Renal cortex interstitium (tissue), 15 donors: Measurements from ENCODE around the gene TMEM242. TPM values are rescaled to one million over a fixed set of nuclear protein-coding genes. Genes with fewer than 3 reads are reported as not detected.
A peak's percentile ranks its signal among the peaks of the same experiment; 100 is the strongest.
"Not testable (repeated sequence)": the region's sequence is repeated elsewhere in the genome, so short reads cannot be mapped to it uniquely, and the experiment has no call there.

Source experiments
- DNase-seq, 11 donors: peaks; one replicate each; pipeline ENCODE4 v3.0.0-alpha.2; 2013; ENCODE audit warnings: low read depth in 9 of 11, low spot score in 4 of 11; ENCODE audit errors: extremely low read depth in 1 of 11
- long read RNA-seq, 16 experiments: transcript quantifications; one replicate each; lab custom pipeline, GENCODE V29; 2026
- polyA plus RNA-seq, 3 donors: library from polyadenylated mRNA; unstranded; fragments of 120-200 nt; gene quantifications; one replicate each; pipeline ENCODE4 v1.2.1, GENCODE V29; 2013; ENCODE audit not compliant: insufficient read length in 3 of 3

TMEM242 gene
- polyA plus RNA-seq, result 10 to 100 TPM; 11.1 to 13.9 (median 12.7) TPM
- long read RNA-seq, donor 1, full-length matches to known transcripts, result 9 of 9 reads
- long read RNA-seq, donor 1, partial matches to known transcripts, result 0 of 9 reads
- long read RNA-seq, donor 1, other reads (novel, unspliced or antisense), result 0 of 9 reads
- long read RNA-seq, donor 2, full-length matches to known transcripts, result 16 of 16 reads
- long read RNA-seq, donor 2, partial matches to known transcripts, result 0 of 16 reads
- long read RNA-seq, donor 2, other reads (novel, unspliced or antisense), result 0 of 16 reads
- long read RNA-seq, donor 3, full-length matches to known transcripts, result 21 of 28 reads
- long read RNA-seq, donor 3, partial matches to known transcripts, result 7 of 28 reads
- long read RNA-seq, donor 3, other reads (novel, unspliced or antisense), result 0 of 28 reads
- long read RNA-seq, donor 4, full-length matches to known transcripts, result 17 of 17 reads
- long read RNA-seq, donor 4, partial matches to known transcripts, result 0 of 17 reads
- long read RNA-seq, donor 4, other reads (novel, unspliced or antisense), result 0 of 17 reads
- long read RNA-seq, donor 5, result 0 reads
- long read RNA-seq, donor 6, full-length matches to known transcripts, result 25 of 32 reads
- long read RNA-seq, donor 6, partial matches to known transcripts, result 7 of 32 reads
- long read RNA-seq, donor 6, other reads (novel, unspliced or antisense), result 0 of 32 reads
- long read RNA-seq, donor 7, full-length matches to known transcripts, result 18 of 29 reads
- long read RNA-seq, donor 7, partial matches to known transcripts, result 11 of 29 reads
- long read RNA-seq, donor 7, other reads (novel, unspliced or antisense), result 0 of 29 reads
- long read RNA-seq, donor 8, result 0 reads
- long read RNA-seq, donor 9, full-length matches to known transcripts, result 17 of 26 reads
- long read RNA-seq, donor 9, partial matches to known transcripts, result 9 of 26 reads
- long read RNA-seq, donor 9, other reads (novel, unspliced or antisense), result 0 of 26 reads
- long read RNA-seq, donor 10, full-length matches to known transcripts, result 12 of 19 reads
- long read RNA-seq, donor 10, partial matches to known transcripts, result 7 of 19 reads
- long read RNA-seq, donor 10, other reads (novel, unspliced or antisense), result 0 of 19 reads
- long read RNA-seq, donor 11, full-length matches to known transcripts, result 17 of 17 reads
- long read RNA-seq, donor 11, partial matches to known transcripts, result 0 of 17 reads
- long read RNA-seq, donor 11, other reads (novel, unspliced or antisense), result 0 of 17 reads
- long read RNA-seq, donor 12, full-length matches to known transcripts, result 3 of 3 reads
- long read RNA-seq, donor 12, partial matches to known transcripts, result 0 of 3 reads
- long read RNA-seq, donor 12, other reads (novel, unspliced or antisense), result 0 of 3 reads
- long read RNA-seq, donor 13, result 0 reads
- long read RNA-seq, donor 14, full-length matches to known transcripts, result 17 of 23 reads
- long read RNA-seq, donor 14, partial matches to known transcripts, result 6 of 23 reads
- long read RNA-seq, donor 14, other reads (novel, unspliced or antisense), result 0 of 23 reads
- long read RNA-seq, donor 15, full-length matches to known transcripts, result 6 of 6 reads
- long read RNA-seq, donor 15, partial matches to known transcripts, result 0 of 6 reads
- long read RNA-seq, donor 15, other reads (novel, unspliced or antisense), result 0 of 6 reads
- long read RNA-seq, donor 16, full-length matches to known transcripts, result 36 of 50 reads
- long read RNA-seq, donor 16, partial matches to known transcripts, result 14 of 50 reads
- long read RNA-seq, donor 16, other reads (novel, unspliced or antisense), result 0 of 50 reads

DNA sequence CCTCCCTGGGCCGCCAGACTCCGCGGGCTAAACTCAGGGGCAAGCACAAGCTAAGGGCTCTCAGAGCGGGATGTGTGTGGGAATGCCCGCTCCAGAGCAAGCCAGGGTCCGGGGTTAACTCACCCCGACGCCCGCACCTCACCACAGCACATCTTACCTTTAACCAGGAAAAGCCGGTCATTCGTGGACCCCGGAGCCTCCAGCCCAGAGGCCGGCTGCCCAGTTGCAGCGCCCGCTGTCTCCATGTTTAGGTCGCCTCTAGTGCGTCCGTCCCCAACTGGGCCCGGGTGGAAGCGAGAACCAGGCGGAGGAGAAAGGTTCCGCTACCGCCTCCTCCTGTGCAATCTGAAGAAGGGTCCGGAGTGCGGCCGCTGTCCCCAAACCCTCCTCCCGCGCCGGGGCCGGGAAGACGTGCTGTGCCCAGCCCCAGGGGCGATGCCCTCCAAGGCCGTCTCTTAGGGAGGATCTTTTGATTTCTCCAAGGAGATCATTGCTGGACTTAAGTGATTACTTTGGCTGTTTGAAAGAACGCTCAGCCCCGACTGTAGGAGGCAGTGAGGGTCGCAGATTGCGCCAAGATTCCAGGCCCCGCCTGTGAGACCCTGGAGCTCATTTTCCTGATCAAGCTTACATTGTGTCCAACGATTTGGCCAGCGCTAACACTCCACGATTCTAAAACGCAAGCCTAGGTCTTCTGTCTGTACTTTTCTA is at the start of gene TMEM242:
TSS of gene TMEM242 (minus strand) at position 265 of the 711 bp plus-strand sequence. CDS start at position 245, 20 bp downstream.
- peak; percentile 89 to 94 (median 90) for DNase-seq

DNA sequence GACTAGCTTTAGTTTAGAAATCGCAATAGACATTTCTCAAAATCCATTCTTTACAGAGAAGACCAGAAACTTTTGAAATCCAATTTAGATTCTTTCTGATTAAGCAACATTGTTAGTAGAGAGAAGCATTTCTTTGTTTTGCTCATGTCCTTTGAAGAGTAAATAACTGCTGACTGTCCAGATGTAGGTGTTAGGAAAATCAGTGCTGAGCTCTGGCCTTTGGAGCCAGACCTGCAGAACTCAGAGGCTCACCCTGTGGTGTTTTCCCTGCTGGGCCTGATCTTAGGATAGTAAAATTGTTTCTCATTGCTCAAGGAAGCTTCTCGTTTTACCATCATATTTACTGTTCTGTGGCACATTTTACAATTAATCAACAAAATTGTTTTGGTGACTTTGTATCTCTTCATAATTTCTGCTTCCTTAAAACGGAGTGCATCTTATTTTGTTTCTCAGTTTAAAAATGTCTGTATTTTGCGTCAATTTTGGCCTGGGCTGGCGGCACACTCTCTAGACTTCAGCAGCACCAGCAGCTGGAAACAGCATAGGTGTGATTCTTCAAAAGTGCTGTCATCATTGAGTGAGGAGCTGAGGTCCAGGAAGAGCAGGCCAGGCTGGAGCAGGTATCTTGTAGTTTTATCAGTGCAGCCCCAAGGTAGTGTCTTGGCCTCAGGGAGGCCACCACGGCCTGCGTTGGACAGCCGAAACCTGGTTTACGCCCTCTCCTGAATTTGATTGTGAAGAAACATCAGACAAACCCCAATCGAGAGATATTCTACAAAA is 49.4 kb upstream of the TMEM242 start:
- no peak for DNase-seq

DNA sequence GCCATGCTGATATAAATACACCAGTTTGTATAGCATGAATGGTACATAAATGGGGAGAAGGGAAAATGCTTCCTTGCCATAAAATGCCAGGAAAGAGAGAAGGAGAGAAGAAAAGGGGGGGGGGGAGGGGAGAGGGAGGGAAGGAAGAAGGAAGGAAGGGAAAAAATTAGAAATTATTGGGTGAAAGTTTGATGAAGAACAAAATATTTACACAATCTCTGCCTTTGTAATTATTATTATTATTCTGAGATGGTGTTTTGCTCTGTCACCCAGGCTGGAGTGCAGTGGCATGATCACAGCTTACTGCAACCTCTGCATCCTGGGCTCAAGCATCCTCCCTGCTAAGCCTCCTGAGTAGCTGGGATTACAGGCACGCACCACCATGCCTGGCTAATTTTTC is 47.4 kb upstream of the TMEM242 start:
- no peak for DNase-seq

DNA sequence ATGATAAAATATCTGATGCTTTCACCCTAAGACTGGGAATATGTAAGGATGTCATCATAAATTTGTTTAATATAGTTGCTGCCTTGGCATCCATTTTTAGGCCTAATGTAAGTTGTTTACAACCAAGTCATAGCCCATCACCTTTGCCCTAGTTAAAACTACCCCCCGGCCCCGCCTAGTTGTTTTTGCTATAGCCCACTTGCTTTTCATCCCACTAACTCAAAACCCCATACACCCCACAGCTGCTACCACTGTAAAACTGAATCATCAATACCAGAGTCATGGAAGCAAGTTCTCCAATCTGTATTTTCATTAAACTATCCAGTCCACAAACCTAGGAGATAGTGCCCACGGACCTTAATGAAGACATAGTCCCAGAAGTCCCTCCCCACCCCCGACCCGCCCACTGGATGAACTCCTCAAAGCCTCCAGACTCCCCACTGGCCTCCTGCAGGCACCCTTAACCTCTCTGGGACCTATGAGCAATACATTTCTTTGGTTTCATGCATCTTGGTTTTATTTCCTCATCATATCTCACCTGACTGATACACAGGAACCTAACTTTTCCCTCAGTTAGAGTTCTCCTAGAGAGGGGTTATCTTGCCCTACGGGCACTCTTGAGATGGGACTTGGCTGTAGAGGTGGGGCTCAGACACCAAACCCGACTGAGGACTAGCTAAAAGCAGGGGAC is 45.2 kb upstream of the TMEM242 start:
- no peak for DNase-seq

DNA sequence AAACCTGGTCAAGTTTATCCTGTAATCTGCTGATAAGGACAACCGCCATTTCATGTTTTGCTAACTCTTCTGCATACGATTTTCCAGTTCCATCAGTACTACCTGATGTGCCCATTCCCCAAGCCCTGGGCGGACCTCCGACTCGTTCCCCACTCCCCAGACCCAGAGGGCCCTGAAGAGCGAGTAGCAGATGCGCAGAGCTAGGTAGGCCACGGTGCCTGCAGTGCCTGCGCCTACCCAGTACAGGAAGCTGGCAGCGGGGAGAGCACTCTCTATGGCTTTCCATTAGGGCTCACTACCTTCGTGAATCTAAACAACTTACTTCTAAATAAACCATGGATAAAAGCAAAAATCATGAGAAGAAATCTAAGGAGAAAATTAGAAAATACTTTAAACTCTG is 43.3 kb upstream of the TMEM242 start:
- DNase-seq, result no peak

DNA sequence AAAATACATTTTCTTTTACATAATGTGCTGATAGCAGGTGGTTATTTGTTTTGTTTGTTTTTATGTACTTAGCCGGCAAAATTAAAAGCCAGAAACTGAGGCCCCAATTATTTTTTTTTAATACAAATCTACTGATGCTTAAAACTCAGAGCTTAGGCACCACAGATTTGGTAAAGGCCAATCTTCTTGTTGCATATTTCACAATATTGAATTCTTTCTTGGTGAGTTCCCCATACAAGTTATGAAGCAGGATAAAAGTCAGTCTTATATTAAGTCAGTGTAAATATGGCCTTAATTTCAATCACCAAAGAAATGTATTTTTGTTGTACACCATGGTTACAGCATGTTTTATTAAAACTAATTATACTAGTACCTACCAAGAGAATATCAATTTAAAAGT is 41.4 kb upstream of the TMEM242 start:
- no peak for DNase-seq

DNA sequence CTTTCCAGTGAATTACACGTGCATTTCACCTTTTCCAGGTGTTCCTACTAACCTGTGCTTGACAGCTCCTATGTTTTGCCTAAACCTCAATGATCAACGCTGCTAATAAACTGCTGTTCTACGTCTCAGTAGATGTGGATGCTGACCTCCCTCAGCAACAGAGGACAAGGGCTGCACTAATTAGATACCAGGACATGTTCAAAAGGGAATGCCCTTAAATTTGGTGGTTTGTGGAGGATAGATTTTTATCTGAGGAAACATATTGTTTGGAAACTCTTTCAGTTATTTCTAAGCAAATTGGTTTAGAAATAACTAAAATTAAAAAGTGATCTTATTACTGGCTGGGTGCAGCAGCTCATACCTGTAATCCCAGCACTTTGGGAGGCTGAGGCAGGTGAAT is 38.6 kb upstream of the TMEM242 start:
- DNase-seq, result no peak

DNA sequence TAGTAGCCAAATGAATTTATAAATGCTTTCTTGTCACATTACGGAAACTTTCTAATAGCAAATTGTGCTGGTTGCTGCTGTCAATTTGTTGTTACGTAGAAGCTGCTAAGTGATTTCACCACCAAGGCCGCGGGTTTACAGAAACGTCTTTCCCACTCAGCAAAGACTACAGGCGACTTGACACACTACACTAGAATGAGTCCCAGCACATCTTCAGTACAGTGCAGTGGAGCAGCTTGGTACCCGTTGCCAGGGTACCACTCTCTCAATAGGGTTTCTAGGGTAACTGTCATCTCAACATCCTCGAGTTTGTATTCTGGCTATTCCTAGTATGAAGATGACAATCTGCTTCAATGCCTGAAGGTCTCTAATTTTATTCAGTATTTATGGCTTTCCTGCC is 35.0 kb upstream of the TMEM242 start:
- no peak for DNase-seq

DNA sequence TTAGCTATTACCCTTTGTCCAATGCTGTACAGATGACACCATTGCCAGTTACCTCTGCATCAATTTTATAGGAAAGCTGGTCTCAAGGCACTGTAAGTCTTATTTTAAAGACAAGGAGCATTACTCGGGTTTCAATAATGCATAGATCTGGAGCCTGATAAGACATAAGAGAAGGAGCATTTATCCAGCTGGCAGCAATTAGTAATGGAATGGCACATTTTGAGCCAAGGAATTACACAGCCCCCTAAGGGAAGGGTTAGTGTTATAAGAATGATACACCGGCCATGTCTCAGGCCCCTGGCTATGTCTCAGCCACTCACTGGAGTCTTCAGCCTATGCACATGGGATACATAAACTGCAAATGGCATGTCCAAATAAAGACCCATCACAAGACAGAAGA is 23.1 kb upstream of the TMEM242 start:
- DNase-seq, result no peak

DNA sequence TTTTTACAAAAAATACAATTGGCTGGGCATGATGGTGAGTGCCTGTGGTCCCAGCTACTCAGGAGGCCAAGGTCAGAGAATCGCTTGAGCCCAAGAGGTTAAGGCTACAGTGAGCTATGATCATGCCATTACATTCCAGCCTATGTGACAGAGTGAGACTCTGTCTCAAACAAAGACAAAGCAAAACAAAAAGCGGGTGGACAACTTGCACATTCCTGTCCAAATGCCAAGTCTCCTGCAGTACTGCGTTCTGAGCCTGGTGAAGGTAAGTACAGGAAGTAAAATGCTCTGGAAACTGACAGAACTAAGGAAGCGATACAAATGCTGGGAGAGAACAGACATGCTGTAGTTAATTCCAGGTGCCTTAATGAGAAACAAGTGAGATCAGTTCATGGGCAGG is 20.4 kb upstream of the TMEM242 start:
- DNase-seq, result no peak

DNA sequence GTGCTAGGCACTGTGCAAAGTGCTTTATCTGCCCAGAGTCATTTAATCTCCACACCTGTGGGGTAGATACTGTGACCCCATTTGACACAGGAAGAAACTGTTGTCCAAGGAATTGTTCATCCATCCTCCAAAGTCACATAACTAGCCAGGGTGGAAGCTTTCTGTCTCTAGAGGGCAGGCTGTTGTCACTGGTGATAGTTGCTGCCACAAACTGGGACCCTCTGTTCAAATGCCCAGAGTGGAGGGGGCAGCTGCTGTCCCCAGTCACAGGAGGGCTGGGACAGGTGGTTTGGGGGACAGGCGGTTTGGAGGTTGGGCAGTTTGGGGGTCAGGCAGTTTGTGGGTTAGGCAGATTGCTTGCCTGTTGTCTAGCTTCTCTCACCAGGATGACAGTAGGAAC is 16.1 kb upstream of the TMEM242 start:
- DNase-seq, result no peak

DNA sequence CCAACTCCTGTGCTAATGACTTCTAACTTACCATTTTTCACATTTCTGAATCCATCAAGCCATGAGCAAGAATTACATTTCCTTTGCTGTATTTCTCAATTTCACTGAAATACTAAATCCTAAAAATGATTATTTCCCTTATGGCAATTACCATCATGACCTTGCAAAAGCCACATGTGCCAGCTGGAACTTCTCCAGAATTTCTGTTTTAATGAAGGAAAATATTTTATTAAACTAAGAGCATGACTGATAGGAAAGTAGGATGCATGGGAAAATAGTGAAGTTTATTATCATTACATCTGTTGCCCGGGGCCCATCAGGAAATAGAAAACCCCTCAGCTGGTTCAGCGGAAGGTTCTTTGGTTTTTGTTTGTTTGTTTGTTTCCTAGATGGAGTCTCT is 14.4 kb upstream of the TMEM242 start:
- DNase-seq, result no peak

DNA sequence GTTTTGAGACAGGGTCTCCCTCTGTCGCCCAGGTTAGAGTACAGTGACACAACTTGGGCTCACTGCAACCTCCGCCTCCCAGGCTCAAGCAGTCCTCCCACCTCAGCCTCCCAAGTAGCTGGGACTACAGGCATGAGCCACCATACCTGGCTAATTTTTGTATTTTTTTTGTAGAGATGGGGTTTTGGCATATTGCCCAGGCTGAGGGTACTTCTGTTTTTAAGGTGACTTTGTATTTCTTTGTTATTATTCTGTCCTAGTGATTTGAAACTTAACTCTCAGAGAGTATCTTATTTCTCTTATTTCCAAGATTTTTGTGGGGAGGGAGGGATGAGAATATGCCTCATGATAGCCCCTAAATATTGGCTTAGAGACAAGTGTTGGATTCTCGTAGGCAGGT is 14.0 kb upstream of the TMEM242 start:
- DNase-seq, result not testable (repeated sequence)

DNA sequence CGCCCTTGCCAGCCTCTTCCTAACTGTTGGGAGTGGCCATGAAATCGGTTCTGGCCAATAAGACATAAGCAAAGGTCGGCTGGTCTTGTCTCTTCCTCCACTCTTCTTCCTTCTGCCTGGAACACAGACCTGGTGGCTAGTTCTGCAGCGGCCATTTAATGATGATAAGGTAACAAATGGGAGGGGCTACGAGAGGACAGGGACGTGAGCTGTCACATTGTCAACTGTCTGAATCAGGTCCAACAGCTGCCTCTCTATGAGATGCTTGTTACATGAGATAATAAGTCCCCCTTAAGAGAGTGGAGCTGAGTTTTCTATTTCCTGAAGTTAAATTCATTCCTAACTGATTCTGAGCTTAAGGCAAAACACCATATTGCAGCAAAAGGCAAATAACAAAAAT is 12.5 kb upstream of the TMEM242 start:
- no peak for DNase-seq

DNA sequence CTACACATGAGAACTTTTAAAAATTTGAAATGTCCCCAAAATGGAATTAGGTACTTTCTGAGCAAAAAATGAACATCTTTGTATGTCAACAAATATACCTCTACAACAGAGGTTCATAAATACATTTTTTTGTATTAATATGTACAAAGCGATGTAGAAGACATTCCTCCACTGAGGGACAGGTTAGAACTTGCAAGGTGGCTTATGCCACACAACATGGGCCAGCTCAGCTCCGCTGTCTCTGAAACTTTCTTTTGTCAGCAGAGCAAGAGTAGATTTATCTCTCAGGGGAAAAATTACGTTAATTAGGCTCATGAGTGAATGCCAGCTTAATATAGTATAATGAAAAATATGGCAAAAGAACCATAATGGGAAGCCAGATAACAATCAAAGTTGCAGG is 10.6 kb upstream of the TMEM242 start:
- no peak for DNase-seq

DNA sequence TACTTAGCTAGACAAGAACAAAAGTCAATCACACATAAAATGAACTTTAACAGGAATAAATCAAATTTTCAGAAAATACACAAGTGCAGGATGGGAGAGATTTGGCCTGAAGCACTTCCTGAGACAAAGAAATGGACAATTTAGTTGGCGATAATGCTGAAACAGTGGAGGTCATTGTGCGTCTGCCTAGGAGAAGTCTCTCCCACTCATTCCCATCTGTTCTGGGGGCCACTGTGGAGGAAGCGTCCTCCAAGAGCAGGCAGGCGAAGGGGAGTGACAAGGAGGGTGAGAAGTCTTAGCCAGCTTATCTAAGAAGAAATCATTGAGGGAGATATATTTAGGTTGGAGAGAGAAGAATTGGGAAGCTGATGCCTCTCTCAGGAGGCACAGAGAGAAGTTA is 10.2 kb upstream of the TMEM242 start:
- DNase-seq, result no peak
